ENCODE measurements around the gene PLEKHA4. TPM values are rescaled to one million over a fixed set of nuclear protein-coding genes. Genes with fewer than 3 reads are reported as not detected.

PLEKHA4 gene
- total and polyA plus RNA-seq, 9 of the 15 experiments (the other 6 are each of a cell fraction or from before 2014, with no cell fraction given), result 0.07 to 30.8 (median 11.4) TPM

DNA sequence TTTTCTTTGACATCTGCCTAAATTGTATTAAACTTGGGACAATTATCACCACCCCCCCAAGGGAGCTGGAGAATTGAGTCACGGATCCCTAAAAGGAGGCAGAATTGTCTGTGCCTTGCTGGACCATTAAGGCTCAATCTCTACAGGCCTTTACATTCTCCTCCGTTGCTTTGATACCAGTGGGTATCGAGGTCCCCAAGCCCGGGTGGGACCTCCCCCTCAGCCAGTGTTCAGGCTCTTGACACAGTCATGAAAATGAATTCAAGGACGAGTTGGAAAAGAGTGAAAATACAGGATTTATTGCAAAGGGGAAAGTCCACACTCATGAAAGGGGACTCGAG lies 9.4 kb upstream of the PLEKHA4 start (continued):
- TF ChIP-seq ZNF280B (CRISPR knock-in tag; IDR thresholded peaks at IDR 0.05) (0 out of 2 replicates have a peak, but pooled peaks have one; percentile 53), TAF7 (tag; IDR thresholded peaks at IDR 0.05) (no peak), NR1H2 (CRISPR knock-in tag; IDR thresholded peaks at IDR 0.05) (no peak)
- TF ChIP-seq, protein P1, sequence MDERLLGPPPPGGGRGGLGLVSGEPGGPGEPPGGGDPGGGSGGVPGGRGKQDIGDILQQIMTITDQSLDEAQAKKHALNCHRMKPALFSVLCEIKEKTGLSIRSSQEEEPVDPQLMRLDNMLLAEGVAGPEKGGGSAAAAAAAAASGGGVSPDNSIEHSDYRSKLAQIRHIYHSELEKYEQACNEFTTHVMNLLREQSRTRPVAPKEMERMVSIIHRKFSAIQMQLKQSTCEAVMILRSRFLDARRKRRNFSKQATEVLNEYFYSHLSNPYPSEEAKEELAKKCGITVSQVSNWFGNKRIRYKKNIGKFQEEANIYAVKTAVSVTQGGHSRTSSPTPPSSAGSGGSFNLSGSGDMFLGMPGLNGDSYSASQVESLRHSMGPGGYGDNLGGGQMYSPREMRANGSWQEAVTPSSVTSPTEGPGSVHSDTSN (CRISPR knock-in tag; IDR thresholded peaks at IDR 0.05; ENCODE audit: low read depth), result no peak
- TF ChIP-seq, protein P1 (tag; conservative IDR thresholded peaks at IDR 0.05; ENCODE audit: low read depth), result no peak
